GM19452 (cell line): ENCODE data around the gene P2RX3.
"Not testable (repeated sequence)": the region's sequence is repeated elsewhere in the genome, so short reads cannot be mapped to it uniquely, and the experiment has no call there.

ENCODE experiments used
- ATAC-seq: cut with Tn5 transposase; IDR thresholded peaks from one replicate; pipeline ENCODE4 v1.9.1; 2021; ENCODE audit not compliant: unreplicated experiment

Gene P2RX3

DNA sequence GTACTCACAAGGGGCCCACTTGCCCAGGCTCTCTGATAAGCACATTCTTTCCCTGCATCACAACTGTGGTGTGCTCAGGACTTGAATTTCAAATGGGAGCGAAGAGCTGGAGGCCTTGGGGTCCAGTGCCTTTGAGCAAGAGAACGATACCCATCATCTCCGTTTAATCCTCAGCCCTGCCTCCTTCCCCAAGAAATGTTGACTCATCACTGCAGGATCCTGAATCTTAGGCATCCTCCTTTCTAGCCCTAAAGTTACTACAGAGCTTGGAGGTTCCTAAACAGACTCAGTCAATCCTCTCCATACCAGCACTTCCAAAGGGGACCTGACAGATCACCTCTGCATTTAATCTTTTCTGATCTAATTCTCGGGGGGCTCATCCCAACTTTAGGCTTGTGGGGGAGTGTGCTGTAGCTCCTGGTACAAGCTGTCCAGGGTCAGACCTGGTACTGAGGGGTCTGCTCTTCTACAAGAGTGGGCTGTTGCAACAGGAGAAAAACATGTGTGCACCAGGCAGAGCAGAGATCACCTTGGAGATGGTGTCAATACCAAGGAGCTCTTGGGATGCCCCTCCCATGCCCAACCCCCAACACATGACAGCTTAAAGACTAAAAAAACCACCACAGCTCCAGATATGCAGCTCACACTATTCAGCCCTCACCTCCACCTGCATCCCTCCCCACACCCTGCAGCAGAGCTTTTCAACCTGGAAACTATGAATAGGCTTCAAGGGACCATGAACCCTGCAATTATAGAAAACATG lies 56.2 kb downstream of the P2RX3 start:
- ATAC-seq = no peak

DNA sequence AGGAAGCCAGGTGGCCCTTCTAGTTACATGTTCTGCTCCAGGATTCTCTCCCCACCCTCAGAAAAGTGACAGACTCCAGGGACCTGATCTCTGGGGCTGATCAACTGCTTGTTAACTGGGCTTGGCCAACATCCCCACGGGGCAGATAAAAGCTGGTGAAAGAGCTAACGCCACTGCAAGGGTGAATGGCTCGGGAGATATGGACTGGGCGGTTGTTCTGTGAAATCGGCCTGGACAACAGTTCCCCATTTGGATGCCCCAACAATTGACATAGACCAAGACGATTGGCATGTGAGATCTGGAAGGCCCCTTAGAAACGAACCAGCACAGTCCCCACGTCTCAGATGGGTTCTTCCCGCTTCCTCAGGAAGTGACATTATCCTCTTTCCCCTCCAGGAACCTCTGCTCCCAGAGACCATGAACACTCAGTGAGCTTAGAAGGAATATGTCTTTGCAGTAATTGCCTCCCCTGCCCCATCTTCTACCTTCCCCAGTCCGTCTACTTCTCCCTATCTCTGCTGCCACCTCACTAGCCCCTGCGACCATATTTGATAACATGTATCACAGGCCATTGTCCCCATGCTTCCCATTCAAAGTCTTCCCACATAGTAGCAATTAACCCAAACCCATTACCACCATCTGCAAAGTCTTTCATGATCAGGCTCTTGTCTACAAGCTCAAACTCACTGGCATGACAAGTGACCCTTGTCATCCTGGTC lies 57.9 kb downstream of the P2RX3 start:
- no peak for ATAC-seq

DNA sequence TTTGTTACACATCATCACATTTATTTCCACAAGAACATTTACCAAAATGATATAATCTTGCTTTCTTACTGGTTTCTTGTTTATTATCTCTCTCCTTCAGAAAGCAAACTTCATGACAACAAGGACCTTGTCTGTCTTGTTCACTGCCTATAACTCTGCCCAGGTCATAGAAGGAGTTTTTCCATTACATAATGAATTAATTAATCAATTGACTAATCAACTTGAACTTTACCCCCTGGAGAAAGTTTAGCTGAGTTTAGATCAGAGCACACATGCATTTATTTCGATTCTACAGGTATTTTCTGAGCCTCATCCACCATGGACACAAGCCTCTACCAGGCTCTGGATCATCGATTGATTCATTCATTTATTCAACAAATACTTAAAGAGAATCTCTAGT lies 58.6 kb downstream of the P2RX3 start:
- no peak for ATAC-seq

DNA sequence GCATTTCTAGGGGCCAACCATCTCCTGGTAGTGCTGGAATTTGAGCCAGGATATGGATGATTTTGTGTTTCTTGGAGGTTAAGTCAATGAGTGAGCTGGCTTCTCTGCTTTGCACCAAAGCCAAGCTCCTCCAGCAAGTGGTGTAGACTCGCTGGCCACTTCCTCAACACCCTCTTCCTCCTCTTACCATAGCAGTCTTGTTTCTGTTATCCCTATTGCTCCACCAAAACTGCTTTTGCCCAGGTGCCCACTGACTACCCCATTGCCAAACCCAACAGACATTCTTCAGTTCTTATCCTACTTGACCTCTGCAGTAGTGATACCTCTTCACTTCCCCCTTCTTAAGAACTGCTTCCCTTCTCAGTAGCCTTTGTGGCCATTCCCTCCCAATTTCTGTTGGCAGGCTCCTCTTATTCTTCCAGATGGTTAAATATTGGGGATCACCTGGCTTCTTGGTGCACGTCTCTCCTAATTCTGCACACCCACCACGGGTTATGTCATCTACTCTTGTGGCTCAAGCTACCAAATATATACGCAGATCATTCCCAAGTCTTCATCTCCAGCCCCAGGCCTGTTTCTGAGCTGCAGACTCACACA lies 59.3 kb downstream of the P2RX3 start:
- no peak for ATAC-seq

DNA sequence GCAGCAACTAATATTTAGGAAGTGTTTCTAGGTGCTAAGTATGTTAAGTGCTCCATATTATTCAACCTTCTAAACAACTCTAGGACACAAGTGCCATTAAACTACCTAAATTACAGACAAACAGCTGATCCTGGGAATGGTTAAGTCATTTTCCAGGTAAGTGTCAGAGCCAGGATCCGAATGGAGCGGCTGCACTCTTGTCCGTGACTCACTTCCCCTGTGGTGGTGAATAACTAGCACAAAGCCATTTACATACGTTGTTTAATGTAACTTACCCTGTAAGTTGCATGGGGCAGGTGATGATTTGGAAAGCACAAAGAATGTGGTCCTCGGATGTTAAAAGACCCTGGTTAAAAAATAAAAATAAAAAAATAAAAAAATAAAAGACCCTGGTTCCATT lies 61.1 kb downstream of the P2RX3 start:
- no peak for ATAC-seq

DNA sequence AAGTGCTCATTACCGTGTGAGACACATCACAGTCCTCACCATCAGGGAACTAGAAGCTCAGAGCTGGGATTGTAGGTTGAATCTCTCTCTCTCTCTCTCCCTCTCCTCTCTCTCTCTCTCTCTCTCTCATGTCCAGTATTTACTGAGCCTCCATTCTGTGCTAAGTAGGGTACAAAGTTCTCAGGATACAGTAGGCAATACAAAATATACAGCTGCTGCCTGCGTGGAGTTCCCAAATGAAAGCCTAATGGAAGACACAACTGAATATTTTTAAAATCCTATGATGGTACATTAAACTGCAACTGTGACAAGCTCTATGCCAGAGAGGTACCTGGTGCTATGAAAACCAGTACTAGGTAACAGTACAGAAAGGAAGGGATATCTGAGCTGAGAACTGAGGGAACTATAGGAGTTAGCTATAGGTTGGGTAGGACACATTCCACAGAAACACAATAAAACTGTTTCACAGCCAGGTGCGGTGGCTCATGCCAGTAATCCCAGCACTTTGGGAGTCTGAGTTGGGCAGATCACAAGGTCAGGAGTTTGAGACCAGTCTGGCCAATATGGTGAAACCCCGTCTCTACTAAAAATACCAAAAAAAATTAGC lies 61.9 kb downstream of the P2RX3 start:
- ATAC-seq = no peak

DNA sequence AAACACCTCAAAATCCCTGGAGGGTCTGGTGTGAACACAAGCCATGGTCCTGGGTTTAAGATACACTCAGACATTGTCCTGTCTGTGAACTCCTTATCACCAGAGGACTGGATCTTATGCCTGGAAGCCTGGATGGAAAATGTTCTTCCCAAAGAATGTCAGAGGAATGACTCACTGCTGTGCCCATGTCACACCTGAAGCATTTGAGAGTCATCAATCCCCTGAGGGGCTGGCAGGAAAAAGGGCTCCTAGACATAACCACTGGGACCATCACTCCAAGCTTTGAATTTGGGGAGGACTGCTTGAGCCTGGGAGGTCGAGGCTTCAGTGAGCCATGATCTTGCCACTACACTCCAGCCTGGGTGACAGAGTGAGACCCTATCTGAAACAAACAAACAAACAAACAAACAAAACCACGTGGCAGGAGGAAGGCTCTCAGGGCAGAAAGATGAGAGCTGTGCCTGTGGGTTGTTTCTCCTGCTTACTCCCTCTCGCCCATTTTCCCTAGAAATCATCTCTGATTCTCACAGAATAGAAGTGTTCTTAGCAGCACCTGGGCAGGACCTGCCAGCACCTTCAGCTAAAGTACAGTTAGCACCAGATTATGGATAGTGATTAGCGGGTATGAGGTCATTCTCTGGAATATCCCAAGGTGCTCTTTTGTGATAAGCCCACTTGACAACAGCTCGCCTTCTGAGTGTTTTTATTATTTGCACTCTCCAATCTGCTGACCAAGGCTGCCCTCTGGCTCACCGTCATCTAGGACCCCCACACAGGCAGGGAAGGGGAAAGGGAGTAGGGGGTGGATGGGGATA lies 64.2 kb downstream of the P2RX3 start:
- ATAC-seq = no peak

DNA sequence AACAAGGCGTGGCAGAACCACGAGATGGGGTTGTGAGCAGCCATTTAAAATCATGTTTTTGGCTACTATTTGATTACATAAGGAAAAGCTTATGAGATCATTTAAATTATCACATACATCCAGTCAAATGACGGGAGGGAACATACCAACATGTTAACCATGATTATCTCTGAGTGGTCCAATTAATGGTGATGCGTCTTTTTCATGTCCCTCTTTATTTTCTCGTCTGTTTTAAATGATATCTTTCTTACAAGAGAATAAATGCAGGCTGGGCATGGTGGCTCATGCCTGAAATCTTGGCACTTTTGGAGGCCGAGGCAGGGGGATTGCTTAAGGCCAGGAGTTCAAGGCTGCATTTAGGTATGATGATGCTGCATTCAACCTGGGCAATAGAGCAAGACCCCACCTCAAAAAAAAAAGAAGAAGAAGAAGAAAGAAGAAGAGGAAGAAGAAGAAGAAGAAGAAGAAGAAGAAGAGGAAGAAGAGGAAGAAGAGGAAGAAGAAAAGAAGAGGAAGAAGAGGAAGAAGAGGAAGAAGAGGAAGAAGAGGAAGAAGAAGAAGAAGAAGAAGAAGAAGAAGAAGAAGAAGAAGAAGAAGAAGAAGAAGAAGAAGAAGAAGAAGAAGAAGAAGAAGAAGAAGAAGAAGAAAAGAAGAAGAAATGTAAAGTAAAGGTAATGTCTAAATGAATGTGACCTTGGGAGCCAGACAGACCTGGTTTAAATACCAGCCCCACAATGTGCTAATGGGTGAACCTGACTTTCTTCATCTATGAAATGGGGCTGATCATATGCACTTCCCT lies 65.0 kb downstream of the P2RX3 start:
- ATAC-seq = not testable (repeated sequence)

DNA sequence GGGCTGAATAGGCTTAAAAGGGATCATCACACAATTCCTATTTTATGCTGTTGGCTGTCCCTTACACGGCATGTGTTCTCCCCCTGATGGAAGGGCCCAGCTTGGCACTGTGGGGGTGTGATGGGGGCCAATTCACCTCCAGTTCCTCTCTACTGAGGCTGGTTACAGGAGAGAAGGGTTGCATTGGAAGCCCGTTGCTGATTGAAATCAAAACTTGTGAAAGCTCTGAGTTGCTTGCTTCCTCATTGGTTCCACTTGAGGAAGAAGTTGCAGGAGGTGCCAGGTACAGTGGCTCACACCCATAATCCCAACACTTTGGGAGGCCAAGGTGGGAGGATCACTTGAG lies 65.6 kb downstream of the P2RX3 start:
- ATAC-seq = no peak

DNA sequence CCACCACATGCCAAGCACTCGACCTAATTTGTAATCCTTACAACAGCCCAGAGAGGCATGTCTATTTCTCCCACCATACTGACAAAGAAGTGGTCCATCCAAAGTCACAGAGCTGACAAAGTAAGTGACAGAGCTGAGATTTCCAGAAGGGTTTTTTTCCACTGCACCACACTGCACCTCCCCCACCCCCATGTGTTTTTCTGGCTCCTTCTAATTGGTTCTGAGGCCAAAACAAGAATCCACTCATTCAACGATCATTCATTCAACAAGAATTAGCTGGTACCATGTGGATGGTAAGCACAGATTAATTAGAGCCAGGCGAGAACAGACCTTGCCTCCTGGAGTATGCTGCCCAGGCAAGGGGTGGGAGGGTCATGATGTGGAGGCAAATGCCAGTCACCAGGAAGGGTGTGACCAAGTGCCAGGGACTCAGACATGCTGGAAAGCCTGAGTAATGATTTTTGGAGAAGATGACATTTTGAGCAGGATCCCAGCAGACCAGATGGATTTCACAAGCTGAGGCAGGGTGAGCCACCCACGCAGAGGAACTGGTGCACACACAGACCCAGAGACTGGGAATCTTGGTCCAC lies 67.2 kb downstream of the P2RX3 start:
- no peak for ATAC-seq

DNA sequence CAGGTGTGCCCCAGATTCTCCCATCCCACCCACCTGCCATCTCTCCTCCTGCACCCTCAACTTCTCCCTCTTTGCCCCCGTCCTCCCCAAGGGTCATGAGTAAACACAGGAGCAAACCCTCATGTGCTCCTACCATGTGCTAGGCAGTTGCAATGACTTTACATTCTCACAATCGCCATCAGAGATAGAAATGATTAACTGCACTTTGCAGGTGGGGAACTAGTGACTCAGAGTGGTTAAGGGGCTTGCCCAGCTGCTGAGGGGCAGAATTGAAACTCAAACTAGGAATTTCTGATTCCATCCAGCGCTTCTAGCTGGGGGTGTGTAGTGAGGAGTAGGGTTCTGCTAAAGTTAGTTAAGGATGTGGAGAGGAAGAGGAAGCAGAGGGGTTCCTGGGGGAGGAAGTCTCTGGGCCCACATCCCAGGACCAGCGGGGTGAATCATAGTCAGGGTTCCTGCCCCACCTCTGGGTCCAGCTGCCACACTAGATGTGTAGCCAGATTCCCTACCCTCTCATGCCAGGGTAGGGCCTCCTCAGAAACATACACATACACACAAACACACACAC lies 68.3 kb downstream of the P2RX3 start:
- peak; percentile 88 for ATAC-seq

DNA sequence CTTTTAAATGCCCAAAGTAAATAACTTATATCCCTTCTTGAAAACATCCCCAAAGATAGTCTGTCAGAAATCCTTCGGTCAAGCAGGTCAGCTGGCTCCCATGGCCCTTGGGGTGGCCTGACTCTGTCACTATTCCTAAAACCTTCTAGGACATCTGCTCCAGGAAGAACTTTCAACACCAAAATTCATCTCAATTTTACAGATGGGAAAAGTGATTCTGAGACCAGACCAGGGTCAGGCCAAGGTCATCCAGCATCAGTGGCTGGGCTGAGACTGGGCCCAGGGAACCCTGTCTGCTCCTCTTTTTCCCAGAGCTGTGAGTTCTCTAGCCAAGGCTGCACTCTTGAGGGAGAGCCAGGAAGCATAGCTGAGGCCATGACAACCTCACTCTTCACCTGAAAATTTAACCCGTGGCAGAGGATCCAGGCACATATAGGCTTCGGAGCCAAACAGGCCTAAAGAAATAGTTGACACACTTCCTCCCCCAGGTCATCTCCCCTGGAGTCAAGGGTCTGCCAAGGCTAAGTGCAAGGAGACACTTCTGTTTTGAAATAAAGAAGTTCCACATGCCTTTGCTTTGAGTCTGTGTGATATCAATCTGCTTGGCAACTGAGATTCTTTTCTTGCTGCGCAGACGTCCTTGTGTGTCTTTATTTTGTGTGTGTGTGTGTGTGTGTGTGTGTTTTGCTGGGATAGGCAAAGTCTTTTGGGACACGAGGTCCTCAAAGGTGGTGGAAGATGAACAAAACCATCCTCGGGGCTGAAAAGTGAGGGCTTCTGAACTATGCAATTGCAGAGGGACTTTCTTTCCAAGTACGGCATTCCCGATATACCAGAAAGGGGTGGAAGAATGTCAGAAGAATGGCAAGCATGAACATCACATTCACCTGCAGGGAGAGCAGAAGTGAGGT lies 69.1 kb downstream of the P2RX3 start:
- ATAC-seq = no peak

DNA sequence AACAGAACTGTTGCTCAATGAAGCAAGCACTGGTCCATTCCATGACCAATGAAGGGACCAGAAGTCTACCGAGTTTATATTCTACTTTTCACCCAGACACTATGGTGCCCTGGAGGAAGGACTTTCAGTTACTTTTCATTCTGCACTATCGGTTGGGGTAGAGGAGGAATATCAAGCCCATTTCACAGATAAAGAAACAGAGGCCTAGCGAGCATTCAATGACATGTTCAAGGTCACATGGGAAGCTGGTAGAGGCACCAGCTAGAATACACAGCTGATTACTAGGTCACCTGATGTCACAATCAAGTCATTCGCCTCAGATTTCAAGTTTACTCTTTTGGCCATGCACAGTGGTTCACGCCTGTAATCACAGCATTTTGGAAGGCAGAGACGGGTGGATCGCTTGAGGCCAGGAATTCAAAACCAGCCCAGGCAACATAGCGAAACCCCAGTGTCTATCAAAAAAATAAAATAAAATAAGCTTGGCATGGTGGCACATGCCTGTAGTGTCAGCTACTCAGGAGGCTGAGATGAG lies 69.9 kb downstream of the P2RX3 start:
- no peak for ATAC-seq

DNA sequence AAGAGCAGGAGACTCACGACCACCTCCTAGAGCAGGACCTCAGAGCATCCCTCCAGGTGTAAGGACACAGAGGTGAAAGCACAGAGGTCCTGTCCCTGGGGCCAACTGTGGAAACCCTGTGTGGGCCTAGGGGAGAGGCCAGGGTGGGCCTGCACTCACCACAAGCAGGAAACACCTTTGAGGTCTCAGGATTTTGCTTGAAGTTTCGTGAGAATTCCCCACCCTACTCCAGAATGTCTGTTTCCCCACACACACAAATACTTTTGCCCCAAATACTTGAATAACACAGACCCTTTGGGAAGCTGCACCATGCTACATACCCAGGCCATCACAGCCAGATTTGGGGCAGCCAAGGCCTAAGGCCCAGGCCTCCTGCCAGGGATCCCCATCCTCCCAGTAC lies 70.6 kb downstream of the P2RX3 start:
- ATAC-seq = no peak

DNA sequence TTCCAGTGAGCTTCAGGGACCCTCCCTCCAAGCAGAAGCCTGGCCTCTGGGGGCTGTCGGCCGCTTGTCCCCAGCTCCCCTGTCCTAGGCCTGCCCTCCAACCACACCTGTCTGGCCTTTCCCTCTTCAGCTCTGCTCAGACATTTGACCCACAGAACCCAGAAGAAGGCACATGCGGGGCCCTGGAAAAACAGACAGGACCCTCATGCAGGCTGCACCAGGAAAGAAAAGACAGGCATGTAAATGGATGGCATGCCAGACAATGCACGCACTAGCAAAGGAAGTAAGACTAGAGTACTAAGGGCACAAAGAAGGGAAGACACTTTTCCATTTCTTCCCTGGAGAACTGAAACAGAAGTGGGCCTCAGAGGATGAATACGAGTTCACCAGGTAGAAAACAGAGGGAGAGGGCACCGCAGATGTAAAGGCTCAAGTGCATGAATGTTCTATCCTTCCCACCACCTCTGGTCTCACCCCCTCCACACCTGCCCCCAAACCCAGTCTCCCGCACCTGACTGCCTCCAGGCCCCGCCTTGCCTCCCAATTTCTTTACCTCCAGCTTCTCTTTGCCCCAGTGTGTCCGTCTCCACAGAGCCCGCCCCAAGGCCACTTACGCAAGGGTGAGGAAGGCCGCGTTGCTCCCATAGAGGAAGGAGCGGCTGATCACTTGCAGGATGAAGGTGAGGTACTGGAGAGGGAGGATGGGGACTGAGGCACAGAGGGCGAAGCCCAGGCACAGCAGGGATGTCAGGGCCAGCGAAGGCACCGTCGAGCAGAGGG lies 71.4 kb downstream of the P2RX3 start:
- no peak for ATAC-seq

DNA sequence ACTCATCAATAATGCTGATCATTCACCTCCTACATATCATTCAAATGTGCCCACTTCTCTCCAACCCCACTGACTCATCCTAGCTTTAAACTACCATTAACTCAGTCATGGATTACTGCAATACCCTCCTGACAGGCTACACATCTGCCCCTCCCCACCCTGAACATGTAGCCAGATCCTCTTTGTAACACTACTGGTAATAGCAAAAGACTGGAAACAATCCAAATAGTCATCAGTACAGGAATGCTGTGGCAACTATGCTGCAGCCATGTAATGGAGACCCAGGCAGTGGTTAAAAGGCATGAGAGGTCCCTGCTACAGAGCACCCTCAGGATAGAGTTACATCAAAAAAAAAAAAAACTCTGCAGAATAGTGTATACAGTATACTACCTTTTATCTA lies 72.1 kb downstream of the P2RX3 start:
- no peak for ATAC-seq

DNA sequence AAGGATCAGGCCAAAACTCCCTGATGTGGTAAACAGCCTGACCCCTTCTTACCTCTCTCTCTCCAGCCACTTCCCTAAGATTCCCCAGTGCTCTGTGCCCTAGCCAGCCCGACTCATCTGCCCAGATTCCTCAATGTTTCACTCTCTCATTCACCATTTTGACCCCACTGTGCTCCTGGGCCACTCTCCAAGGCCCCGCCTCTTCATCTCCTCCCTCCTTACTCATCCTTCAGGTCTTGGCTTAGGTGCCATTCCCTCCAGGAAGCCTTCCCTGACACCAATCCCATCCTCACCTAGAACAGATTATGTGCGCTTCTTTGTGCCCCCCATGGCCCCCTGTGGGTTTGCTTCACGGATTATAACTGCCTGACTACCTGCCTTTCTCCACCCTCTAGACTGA lies 75.5 kb downstream of the P2RX3 start:
- ATAC-seq = no peak
